ENCODE results near the gene ADAMTS1.

Gene ADAMTS1

GRCh38 chr21:26812173-26812572, 33.0 kb downstream of the ADAMTS1 start:
- no peak for DNase-seq (ENCODE audit: low spot score)

GRCh38 chr21:26811482-26811881, 33.7 kb downstream of the ADAMTS1 start:
- DNase-seq (ENCODE audit: low spot score), result no peak

- DNase-seq (ENCODE audit: low spot score), result no peak
Observed at GRCh38 chr21:26810676-26811415, 34.4 kb downstream of the ADAMTS1 start.

- DNase-seq (ENCODE audit: low spot score), result no peak
Observed at GRCh38 chr21:26810266-26810665, 34.9 kb downstream of the ADAMTS1 start.

- DNase-seq (ENCODE audit: low spot score), result no peak
Observed at GRCh38 chr21:26809745-26810144, 35.5 kb downstream of the ADAMTS1 start.

GRCh38 chr21:26806801-26807295, 38.4 kb downstream of the ADAMTS1 start:
- peak; percentile 47 for DNase-seq (ENCODE audit: low spot score)

- DNase-seq (ENCODE audit: low spot score), result no peak
Observed at GRCh38 chr21:26804895-26805609, 40.2 kb downstream of the ADAMTS1 start.

GRCh38 chr21:26801498-26801897, 43.7 kb downstream of the ADAMTS1 start:
- DNase-seq (ENCODE audit: low spot score), result no peak

GRCh38 chr21:26800970-26801431, 44.2 kb downstream of the ADAMTS1 start:
- DNase-seq (ENCODE audit: low spot score), result no peak

GRCh38 chr21:26800455-26800854, 44.8 kb downstream of the ADAMTS1 start:
- no peak for DNase-seq (ENCODE audit: low spot score)

- DNase-seq (ENCODE audit: low spot score), result no peak
Observed at GRCh38 chr21:26800001-26800400, 45.2 kb downstream of the ADAMTS1 start.

- peak; percentile 27 for DNase-seq (ENCODE audit: low spot score)
Observed at GRCh38 chr21:26798856-26799751, 46.1 kb downstream of the ADAMTS1 start.

- DNase-seq (ENCODE audit: low spot score), result no peak
Observed at GRCh38 chr21:26797878-26798456, 47.2 kb downstream of the ADAMTS1 start.

- peak; percentile 37 for DNase-seq (ENCODE audit: low spot score)
Observed at GRCh38 chr21:26795866-26796329, 49.3 kb downstream of the ADAMTS1 start.

- DNase-seq (ENCODE audit: low spot score), result no peak
Observed at GRCh38 chr21:26795412-26795805, 49.8 kb downstream of the ADAMTS1 start.

- DNase-seq (ENCODE audit: low spot score), result no peak
Observed at GRCh38 chr21:26794597-26795411, 50.4 kb downstream of the ADAMTS1 start.

GRCh38 chr21:26790296-26790695, 54.9 kb downstream of the ADAMTS1 start:
- DNase-seq (ENCODE audit: low spot score), result no peak

GRCh38 chr21:26788790-26789189, 56.4 kb downstream of the ADAMTS1 start:
- DNase-seq (ENCODE audit: low spot score), result no peak
